ENCODE data around the gene EXOSC9. TPM values are rescaled to one million over a fixed set of nuclear protein-coding genes. Genes with fewer than 3 reads are reported as not detected.

EXOSC9 gene
- total and polyA plus RNA-seq, 2 of the 8 experiments (the other 6 are each of a cell fraction or from before 2014, with no cell fraction given): 33.2 to 54.9 TPM

DNA sequence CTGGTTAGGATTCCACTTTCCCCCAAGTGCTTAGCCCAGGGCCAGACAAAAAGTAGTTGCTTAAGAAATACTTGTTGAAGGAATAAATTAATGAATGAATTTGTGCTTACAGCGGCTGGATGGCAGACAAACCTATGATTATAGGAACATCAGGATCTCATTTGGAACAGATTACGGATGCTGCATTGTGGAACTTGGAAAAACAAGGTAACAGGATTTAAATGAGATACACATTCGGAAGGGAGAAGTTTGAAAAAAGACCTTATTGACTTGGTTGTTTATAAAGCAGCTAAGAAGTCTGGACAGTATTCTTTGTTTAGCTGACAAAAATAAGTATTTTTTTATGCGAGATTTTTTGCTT lies 572 bp downstream of the EXOSC9 start:
- Histone ChIP-seq H3K27me3 (replicated peaks in 1 of 4; ENCODE audit: control insufficient read depth in 3 of 4, extremely low read depth in 1 of 4, insufficient read depth in 3 of 4, low read length in 3 of 4) (no peaks in the 10 kb centered on the region), H3K9me3 (ENCODE audit: insufficient read depth in 2 of 2, low read depth in 1 of 2, low read length in 1 of 2) (no peaks in the 10 kb centered on the region), H2BK12ac (ENCODE audit: low read depth, low read length) (no peak overlapping the region; the same call in 1 of the 2 replicates), H4K5ac (ENCODE audit: insufficient read length, low read depth, low read length) (no peak overlapping the region), H4K8ac (ENCODE audit: extremely low read depth, insufficient read depth, low read length) (peak overlapping the region; percentile 98; the same call in 1 of the 2 replicates), H4K20me1 (replicated peaks in 1 of 2; ENCODE audit: control insufficient read depth in 1 of 2, insufficient read depth in 2 of 2, low read length in 2 of 2) (no peaks in the 10 kb centered on the region), H2BK120ac (replicated peaks; ENCODE audit: low read depth, low read length) (no peak overlapping the region), H3K18ac (ENCODE audit: extremely low read depth, low read length) (0 out of 2 replicates have a peak overlapping the region, but pooled peaks have one; percentile 75), H3K27ac (ENCODE audit: low read depth, low read length) (peak overlapping the region; percentile 96), H3K4me3 (ENCODE audit: extremely low read depth in 1 of 4, insufficient read depth in 2 of 4, low read depth in 3 of 4, low read length in 4 of 4) (peak overlapping the region; percentile 73 to 98 (median 94)), H3K9ac (replicated peaks in 1 of 4; ENCODE audit: extremely low read depth in 1 of 4, low read depth in 3 of 4, low read length in 3 of 4) (peak overlapping the region; percentile 94 to 98 (median 98)), H3K79me1 (ENCODE audit: low read depth, low read length) (no peaks in the 10 kb centered on the region), H2BK5ac (ENCODE audit: low read depth, low read length) (peak overlapping the region; percentile 95; the same call in 1 of the 2 replicates), H3K4me2 (ENCODE audit: insufficient read depth in 1 of 2, low read depth in 2 of 2, low read length in 2 of 2) (peak overlapping the region; percentile 72 to 82), H3K4me1 (replicated peaks in 1 of 4; ENCODE audit: control insufficient read depth in 3 of 4, insufficient read depth in 4 of 4, low read length in 3 of 4) (peaks cover 0 to 4% (median under 1%) of the 10 kb centered on the region in 4 experiments; a peak in 3 of 7 replicates), H3K4ac (replicated peaks; ENCODE audit: insufficient read length, low read depth, low read length) (no peak overlapping the region), H3K23ac (ENCODE audit: insufficient read length) (no peak overlapping the region), H3K56ac (replicated peaks; ENCODE audit: insufficient read length, low read depth, low read length) (no peak overlapping the region), H2BK15ac (ENCODE audit: low read length) (no peak overlapping the region), H2AK5ac (ENCODE audit: low read depth, low read length) (no peak overlapping the region), H3K36me3 (ENCODE audit: control insufficient read depth in 2 of 4, insufficient read depth in 4 of 4, low read length in 3 of 4) (peaks cover 15 to 41% (median 30%) of the 10 kb centered on the region in 4 experiments), H3K14ac (ENCODE audit: insufficient read length) (no peak overlapping the region), H2AFZ (ENCODE audit: low read length) (peak overlapping the region; percentile 58; the same call in 1 of the 2 replicates), H3K79me2 (ENCODE audit: control insufficient read depth in 1 of 2, insufficient read depth in 2 of 2, low read length in 2 of 2) (peaks cover 3 to 21% of the 10 kb centered on the region in 2 experiments; a peak in 2 of 4 replicates), H2BK20ac (ENCODE audit: low read length) (no peak overlapping the region), H4K91ac (replicated peaks; ENCODE audit: insufficient read length, low read length) (no peak overlapping the region), H3K23me2 (ENCODE audit: low read depth, low read length) (peaks cover 3% of the 10 kb centered on the region)
- ChIA-PET CTCF (ENCODE audit: partially characterized antibody) (no interaction called here), POLR2A (ENCODE audit: partially characterized antibody) (interaction anchor here (0.8 to 14.8 kb wide), 14 partner anchors 9 to 106 kb away, joined by 3 to 246 read pairs (median 4); partner anchors contain the start of genes CCNA2 and SMIM43)
- FAIRE-seq: no peak
- TF ChIP-seq EZH2 (IDR thresholded peaks at IDR 0.05; ENCODE audit: low read depth, low read length, severe bottlenecking): no peak
- TF ChIP-seq RBBP5 (IDR thresholded peaks at IDR 0.05; ENCODE audit: borderline replicate concordance, low read depth, low read length): no peak
- no peak for TF ChIP-seq NANOG (IDR thresholded peaks at IDR 0.05; ENCODE audit: insufficient read depth, low read depth, low read length, poor library complexity, severe bottlenecking)
- no peak for TF ChIP-seq KDM5A (IDR thresholded peaks at IDR 0.05; ENCODE audit: low read length)
- no peak for TF ChIP-seq BRCA1 (IDR thresholded peaks at IDR 0.05; ENCODE audit: low read depth, low read length)
- no peak for TF ChIP-seq FOSL1 (IDR thresholded peaks at IDR 0.05; ENCODE audit: insufficient read depth, low read depth, low read length)
- TF ChIP-seq JUND (IDR thresholded peaks at IDR 0.05; ENCODE audit: low read length): no peak
- TF ChIP-seq CHD2 (IDR thresholded peaks at IDR 0.05; ENCODE audit: low read length): no peak
- no peak for TF ChIP-seq SIRT6 (IDR thresholded peaks at IDR 0.05; ENCODE audit: low read length)
- TF ChIP-seq SP1 (IDR thresholded peaks at IDR 0.05; ENCODE audit: low read depth, low read length): no peak
- TF ChIP-seq EGR1 (IDR thresholded peaks at IDR 0.05; ENCODE audit: borderline replicate concordance, low read depth, low read length): no peak
- no peak for TF ChIP-seq HDAC6 (IDR thresholded peaks at IDR 0.05; ENCODE audit: low read depth, low read length)
- TF ChIP-seq TBP (IDR thresholded peaks at IDR 0.05; ENCODE audit: low read depth, low read length): no peak
- TF ChIP-seq RFX5 (IDR thresholded peaks at IDR 0.05; ENCODE audit: borderline replicate concordance, low read depth, low read length): no peak
- no peak for TF ChIP-seq SUZ12 (IDR thresholded peaks at IDR 0.05; ENCODE audit: low read length)
- DNase-seq (ENCODE audit: low read depth in 1 of 2, low spot score in 2 of 2): no peak
- 31% methylated on average over 4 of the region's 4 CpGs; no CpG with 5 or more reads in 1 of the 2 experiments for WGBS, 2 experiments (ENCODE audit: extremely low coverage in 1 of 2, insufficient coverage in 1 of 2, insufficient read length in 1 of 2, insufficient replicate concordance in 2 of 2, low coverage in 1 of 2, low lambda C conversion rate in 2 of 2, missing lambda C conversion rate in 1 of 2)

Measured in H1 (cell line).